ENCODE data around the gene COL16A1.

DNA sequence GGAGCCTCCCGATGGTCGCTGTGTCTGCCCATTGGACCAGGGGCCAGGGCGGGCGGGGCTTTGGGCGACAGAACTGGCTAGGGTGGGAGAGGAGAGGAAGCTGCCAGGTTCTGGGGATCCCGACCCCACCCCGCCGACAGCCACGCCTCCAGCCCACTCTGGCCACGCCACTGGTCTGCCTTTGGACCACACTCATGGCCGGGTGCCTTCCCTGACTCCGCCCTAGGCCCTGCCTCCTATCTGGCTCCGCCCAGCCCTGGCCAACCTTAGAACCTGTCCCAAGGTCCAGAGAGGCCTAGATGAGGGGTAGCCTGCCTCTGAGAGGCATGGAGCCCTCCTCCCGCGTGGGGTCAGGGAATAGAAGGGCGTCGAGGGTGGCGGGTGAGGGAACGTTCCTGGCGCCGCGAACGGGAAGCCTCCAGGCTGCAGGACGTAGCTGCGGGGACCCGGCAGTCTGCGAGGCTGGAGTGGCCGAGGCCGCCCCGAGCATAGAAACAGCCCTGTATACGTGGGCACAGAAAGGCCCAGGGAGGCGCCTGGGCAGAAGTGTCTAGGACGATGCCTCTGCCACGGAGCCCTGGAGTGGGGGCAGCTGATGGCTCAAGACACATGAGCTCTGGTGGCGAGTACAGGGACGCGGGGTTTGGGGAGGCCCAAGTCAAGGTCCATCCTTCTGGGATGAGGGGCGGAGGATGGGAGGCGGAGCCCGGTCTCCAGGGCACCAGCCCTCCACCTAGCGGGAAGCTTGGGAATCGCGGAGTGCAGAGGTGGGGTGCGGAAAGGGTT lies 11.5 kb upstream of the COL16A1 start:
- TF ChIP-seq TAF1 (IDR thresholded peaks at IDR 0.05; ENCODE audit: borderline replicate concordance, insufficient read depth, low read length): no peak
- TF ChIP-seq POLR2AphosphoS5 (IDR thresholded peaks at IDR 0.05; ENCODE audit: low read depth, low read length): no peak
- TF ChIP-seq SIN3A (IDR thresholded peaks at IDR 0.05; ENCODE audit: borderline replicate concordance, insufficient read depth, low read length): no peak
